GM23248 (cell line): ENCODE measurements around the gene MRPS18B. TPM values are rescaled to one million over a fixed set of nuclear protein-coding genes. Genes with fewer than 3 reads are reported as not detected.
"Not testable (repeated sequence)": the region's sequence is repeated elsewhere in the genome, so short reads cannot be mapped to it uniquely, and the experiment has no call there.

ENCODE experiments used
- DNase-seq: peaks from one replicate; pipeline ENCODE4 v3.0.0-alpha.2; 2015
- H2AFZ ChIP-seq: fragments of 200-600 bp; sonication (generic); 2 replicates; pipeline ENCODE4 v1.6.1; 2016; ENCODE audit warnings: antibody characterized with exemption
- H3F3A ChIP-seq: fragments of 200-600 bp; sonication (generic); 2 replicates; pipeline ENCODE4 v1.6.1; 2016; ENCODE audit warnings: mild to moderate bottlenecking, antibody characterized with exemption, mixed run types; ENCODE audit not compliant: insufficient read depth
- H3K27ac ChIP-seq: fragments of 200-600 bp; sonication (generic); 2 replicates; pipeline ENCODE4 v1.5.1; 2016; ENCODE audit warnings: mild to moderate bottlenecking
- H3K27me3 ChIP-seq: fragments of 200-600 bp; sonication (generic); replicated peaks from 2 replicates; pipeline ENCODE4 v1.6.1; 2016; ENCODE audit warnings: mild to moderate bottlenecking; ENCODE audit not compliant: insufficient read depth
- H3K36me3 ChIP-seq: fragments of 200-600 bp; sonication (generic); 2 replicates; pipeline ENCODE4 v1.6.1; 2016; ENCODE audit warnings: low read depth, mild to moderate bottlenecking
- H3K4me1 ChIP-seq: fragments of 200-600 bp; sonication (generic); 2 replicates; pipeline ENCODE4 v1.6.1; 2016; ENCODE audit warnings: mild to moderate bottlenecking; ENCODE audit not compliant: insufficient read depth
- H3K4me2 ChIP-seq: fragments of 200-600 bp; sonication (generic); one replicate; pipeline ENCODE4 v1.6.1; 2016; ENCODE audit warnings: mild to moderate bottlenecking; ENCODE audit not compliant: unreplicated experiment
- H3K4me3 ChIP-seq: fragments of 200-600 bp; sonication (generic); 2 replicates; pipeline ENCODE4 v1.5.1; 2016; ENCODE audit warnings: mild to moderate bottlenecking
- H3K79me2 ChIP-seq: fragments of 200-600 bp; sonication (generic); 2 replicates; pipeline ENCODE4 v1.6.1; 2016; ENCODE audit warnings: mild to moderate bottlenecking; ENCODE audit not compliant: insufficient read depth
- H3K9ac ChIP-seq: fragments of 200-600 bp; sonication (generic); 2 replicates; pipeline ENCODE4 v1.6.1; 2016; ENCODE audit warnings: mild to moderate bottlenecking
- H3K9me2 ChIP-seq: fragments of 200-600 bp; sonication (generic); 2 replicates; pipeline ENCODE4 v1.6.1; 2016; ENCODE audit warnings: mixed run types, mild to moderate bottlenecking, moderate library complexity; ENCODE audit not compliant: insufficient read depth
- H3K9me3 ChIP-seq: fragments of 200-600 bp; sonication (generic); one replicate; pipeline ENCODE4 v1.6.1; 2017; ENCODE audit warnings: low read depth
- H4K20me1 ChIP-seq: fragments of 200-600 bp; sonication (generic); 2 replicates; pipeline ENCODE4 v1.6.0; 2016; ENCODE audit not compliant: insufficient read depth
- EZH2 ChIP-seq: fragments of 200-600 bp; sonication (generic); IDR thresholded peaks from 2 replicates; pipeline ENCODE4 v1.6.1; 2018; ENCODE audit warnings: antibody characterized with exemption, mild to moderate bottlenecking; ENCODE audit not compliant: insufficient read depth, poor library complexity, severe bottlenecking
- EZH2phosphoT487 ChIP-seq: fragments of 200-600 bp; sonication (generic); IDR thresholded peaks from 2 replicates; pipeline ENCODE4 v1.6.1; 2018; ENCODE audit warnings: antibody characterized with exemption, moderate library complexity, mild to moderate bottlenecking, low read depth; ENCODE audit not compliant: insufficient read depth
- WGBS, 2 experiments: methylation state at CpG; one replicate each; pipeline ENCODE4 v1.1.6; 2015 to 2017; ENCODE audit warnings: low lambda C conversion rate in 2 of 2, low coverage in 1 of 2; ENCODE audit errors: missing lambda C conversion rate in 2 of 2; 5-methylcytosine and 5-hydroxymethylcytosine counted together
- in situ Hi-C: fragments of 300-500 bp; cut with MboI; formaldehyde crosslinking; loops from 2 replicates; pipeline ENCODE4 v1.15.0; 2020
- polyA plus RNA-seq: library from polyadenylated mRNA; unstranded; fragments of >200 nt; fragmentation: Nextera tagmentation; extraction: Ambion mirVana; gene quantifications from 2 replicates; pipeline ENCODE4 v1.2.1, GENCODE V29; 2016
- total RNA-seq: library from RNA; depleted of rRNA; stranded (reverse); fragments of >200 nt; shearing (Covaris generic); gene quantifications from 2 replicates; pipeline ENCODE4 v1.2.3, GENCODE V29; 2014

The MRPS18B gene
- total and polyA plus RNA-seq, 2 experiments from 2014 or later: 41.4 to 59.2 TPM

DNA sequence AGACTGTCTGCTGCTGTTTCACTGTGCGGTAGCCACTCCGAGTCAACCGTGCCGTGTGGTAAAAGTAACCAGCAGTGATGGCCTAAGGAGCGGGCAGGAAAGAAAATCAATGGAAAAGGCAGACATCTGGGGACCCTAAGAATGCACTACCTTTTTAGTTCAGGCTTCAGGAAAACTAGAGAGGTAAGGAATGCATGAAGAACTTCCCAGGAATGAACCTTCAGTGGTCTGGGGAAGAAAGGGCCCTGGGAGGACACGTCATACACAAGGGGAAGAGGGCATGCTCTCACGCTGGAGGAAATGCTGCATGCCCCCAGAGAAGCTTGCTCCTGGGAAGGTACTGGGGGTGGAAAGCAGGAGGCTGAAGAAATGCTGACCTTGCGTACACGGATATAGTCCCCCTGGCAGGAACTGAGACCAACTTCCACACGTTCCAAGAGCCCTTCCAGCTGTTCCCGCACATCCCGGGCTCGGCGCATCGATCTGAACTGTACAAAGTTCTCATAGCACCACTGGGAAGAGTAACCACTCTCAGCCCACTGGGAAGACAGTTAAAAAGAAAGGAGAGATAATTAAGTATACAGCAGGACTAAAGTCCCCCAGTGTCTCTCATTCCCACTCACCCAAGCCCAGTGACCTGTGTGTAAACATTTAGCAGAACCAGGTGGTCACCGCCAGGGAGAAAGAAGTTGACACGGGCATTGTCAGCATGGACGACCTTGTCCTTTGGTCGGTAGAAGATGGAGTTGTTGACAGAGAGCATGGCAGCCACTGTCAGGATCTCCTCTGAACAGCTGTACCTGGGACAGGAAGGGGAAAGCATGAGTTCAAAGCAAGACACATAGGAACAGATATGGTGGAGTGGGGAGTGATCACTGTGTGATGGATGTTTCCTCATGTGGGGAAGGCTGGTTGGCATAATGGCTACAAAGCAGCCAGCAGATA, 37.4 kb downstream of the MRPS18B start:
- Histone ChIP-seq H3K9me3 (no peaks in the 10 kb centered on the region), H3K36me3 (peaks cover 17% of the 10 kb centered on the region; the same call in 1 of the 2 replicates), H3K27me3 (no peaks in the 10 kb centered on the region), H2AFZ (no peak overlapping the region), H3F3A (no peaks in the 10 kb centered on the region), H3K9ac (no peak overlapping the region), H3K27ac (no peak overlapping the region), H3K9me2 (no peaks in the 10 kb centered on the region), H3K4me2 (no peak overlapping the region), H3K4me1 (no peaks in the 10 kb centered on the region), H3K4me3 (no peak overlapping the region), H4K20me1 (no peaks in the 10 kb centered on the region), H3K79me2 (peaks cover 2% of the 10 kb centered on the region; the same call in 1 of the 2 replicates)
- no peak for DNase-seq
- 94 to 98% methylated on average over 19 of the region's 19 CpGs for WGBS, 2 experiments
- no peak for TF ChIP-seq EZH2phosphoT487
- in situ Hi-C loops: no loop called here

- Histone ChIP-seq H3K4me2 (no peak overlapping the region), H4K20me1 (no peaks in the 10 kb centered on the region), H3K9me2 (no peaks in the 10 kb centered on the region), H2AFZ (no peak overlapping the region), H3K4me1 (no peaks in the 10 kb centered on the region), H3K36me3 (peaks cover 17% of the 10 kb centered on the region; the same call in 1 of the 2 replicates), H3K9me3 (no peaks in the 10 kb centered on the region), H3K79me2 (no peaks in the 10 kb centered on the region), H3K4me3 (no peak overlapping the region), H3F3A (no peaks in the 10 kb centered on the region), H3K27me3 (no peaks in the 10 kb centered on the region), H3K27ac (no peak overlapping the region), H3K9ac (no peak overlapping the region)
- DNase-seq: no peak
- WGBS, 2 experiments: 95 to 100% methylated on average over 3 of the region's 3 CpGs
- in situ Hi-C loops: no loop called here
- TF ChIP-seq EZH2phosphoT487 (no peak), EZH2 (no peak)
Observed at GRCh38 chr6:30655743-30656094, 38.1 kb downstream of the MRPS18B start.

DNA sequence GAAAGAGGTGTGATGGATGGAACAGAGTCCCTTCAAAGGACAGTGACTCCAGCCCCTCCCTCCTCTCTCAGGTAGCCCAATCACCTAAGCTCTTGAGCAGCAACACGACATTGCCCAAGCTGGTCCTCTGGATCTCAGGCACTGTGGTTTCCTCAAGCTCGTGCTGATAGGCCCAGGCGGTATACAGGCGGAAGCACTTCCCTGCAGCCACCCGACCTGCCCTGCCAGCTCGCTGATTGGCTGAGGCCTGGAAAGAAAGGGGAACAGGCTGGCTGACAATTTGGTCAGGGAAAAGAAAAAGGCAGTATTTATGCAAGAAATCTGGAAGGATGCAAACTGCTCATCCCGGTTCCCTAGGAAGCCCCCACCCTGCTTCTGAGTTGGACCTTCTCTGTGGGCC, 38.9 kb downstream of the MRPS18B start:
- peaks cover 17% of the 10 kb centered on the region; the same call in 1 of the 2 replicates for H3K36me3 ChIP-seq
- H3K4me1 ChIP-seq: no peaks in the 10 kb centered on the region
- H3K9me2 ChIP-seq: no peaks in the 10 kb centered on the region
- no peaks in the 10 kb centered on the region for H3K27me3 ChIP-seq
- no peak overlapping the region for H3K9ac ChIP-seq
- H3K4me2 ChIP-seq: no peak overlapping the region
- TF ChIP-seq EZH2: no peak
- no peak for TF ChIP-seq EZH2phosphoT487
- H3F3A ChIP-seq: no peaks in the 10 kb centered on the region
- no peak overlapping the region for H3K27ac ChIP-seq
- WGBS, 2 experiments: 91 to 93% methylated on average over 7 of the region's 7 CpGs
- no peaks in the 10 kb centered on the region for H3K79me2 ChIP-seq
- in situ Hi-C loops: no loop called here
- no peak overlapping the region for H2AFZ ChIP-seq
- H4K20me1 ChIP-seq: no peaks in the 10 kb centered on the region
- DNase-seq: no peak
- H3K9me3 ChIP-seq: no peaks in the 10 kb centered on the region
- no peak overlapping the region for H3K4me3 ChIP-seq

DNA sequence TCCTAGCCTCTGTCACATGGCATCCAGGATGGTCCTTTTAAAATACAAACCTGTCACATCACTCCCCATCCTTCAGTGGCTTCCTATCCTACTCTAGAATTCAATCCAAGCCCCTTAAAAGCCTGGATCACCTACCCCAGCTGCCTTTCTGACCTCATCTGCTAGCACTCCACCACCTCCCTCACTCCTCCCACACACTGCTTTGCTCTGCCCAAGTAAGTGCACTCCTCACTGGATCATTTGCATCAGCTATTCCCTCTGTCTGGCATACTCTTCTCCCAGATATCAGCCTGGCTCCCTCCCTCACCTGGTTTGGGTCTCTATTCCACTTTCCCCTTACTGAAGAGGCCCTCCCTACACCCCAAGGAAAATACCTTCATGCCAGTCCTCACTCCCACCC, 39.8 kb downstream of the MRPS18B start:
- Histone ChIP-seq H4K20me1 (no peaks in the 10 kb centered on the region), H3K27ac (no peak overlapping the region), H3K9me2 (no peaks in the 10 kb centered on the region), H3K9ac (0 out of 2 replicates have a peak overlapping the region, but pooled peaks have one; percentile 3), H3F3A (no peaks in the 10 kb centered on the region), H3K4me2 (no peak overlapping the region), H3K4me1 (no peaks in the 10 kb centered on the region), H3K79me2 (no peaks in the 10 kb centered on the region), H3K27me3 (no peaks in the 10 kb centered on the region), H3K9me3 (no peaks in the 10 kb centered on the region), H3K4me3 (no peak overlapping the region), H2AFZ (no peak overlapping the region), H3K36me3 (peaks cover 21% of the 10 kb centered on the region)
- TF ChIP-seq EZH2phosphoT487: no peak
- TF ChIP-seq EZH2: no peak
- in situ Hi-C loops: no loop called here
- DNase-seq: no peak

DNA sequence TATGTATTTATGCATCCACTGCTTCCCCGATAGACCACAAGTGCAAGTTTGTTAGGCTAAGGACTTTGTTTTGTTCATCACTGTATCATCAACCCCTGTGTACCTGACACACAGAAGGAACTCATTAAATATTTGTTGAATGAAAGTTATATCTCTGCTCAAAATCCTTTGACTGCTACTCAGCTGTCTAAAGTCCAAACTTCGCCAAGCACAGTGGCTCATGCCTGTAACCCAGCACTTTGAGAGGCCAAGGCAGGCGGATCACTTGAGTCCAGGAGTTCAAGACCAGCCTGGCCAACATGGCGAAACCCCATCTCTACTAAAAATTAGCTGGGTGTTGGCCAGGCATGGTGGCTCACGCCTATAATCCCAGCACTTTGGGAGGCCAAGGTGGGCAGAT, 40.3 kb downstream of the MRPS18B start:
- H3K9me2 ChIP-seq, H3F3A ChIP-seq, H3K4me3 ChIP-seq, H3K4me2 ChIP-seq, H3K27ac ChIP-seq, H3K79me2 ChIP-seq, DNase-seq, H4K20me1 ChIP-seq, H2AFZ ChIP-seq, H3K9me3 ChIP-seq, in situ Hi-C loops, H3K27me3 ChIP-seq, H3K4me1 ChIP-seq, H3K9ac ChIP-seq: not testable (repeated sequence)
- 89 to 92% methylated on average over 5 of the region's 5 CpGs for WGBS, 2 experiments
- peaks cover 25% of the 10 kb centered on the region for H3K36me3 ChIP-seq
